Gastrocnemius medialis (tissue), 4 donors: ENCODE data around the gene DDX49.

Experiments used
- POLR2A ChIP-seq, 2 donors: fragments of 450-650 bp; IDR thresholded peaks; one replicate each; pipeline ENCODE4 v1.6.1; 2017; ENCODE audit warnings: antibody characterized with exemption in 2 of 2, mild to moderate bottlenecking in 2 of 2, moderate library complexity in 2 of 2
- TF ChIP-seq, protein P1 (sequence below), 5 experiments: fragments of 450-650 bp in 3 of 5; fragments of 200-600 bp in 2 of 5; sonication (generic) in 2 of 5; IDR thresholded peaks in 4 of 5; conservative IDR thresholded peaks in 1 of 5; 1 replicate in 4 of 5; 2 replicates in 1 of 5; pipeline ENCODE4 v1.5.1; 2016 to 2019; ENCODE audit warnings: antibody characterized with exemption in 5 of 5, mild to moderate bottlenecking in 3 of 5, moderate library complexity in 3 of 5

DNA sequence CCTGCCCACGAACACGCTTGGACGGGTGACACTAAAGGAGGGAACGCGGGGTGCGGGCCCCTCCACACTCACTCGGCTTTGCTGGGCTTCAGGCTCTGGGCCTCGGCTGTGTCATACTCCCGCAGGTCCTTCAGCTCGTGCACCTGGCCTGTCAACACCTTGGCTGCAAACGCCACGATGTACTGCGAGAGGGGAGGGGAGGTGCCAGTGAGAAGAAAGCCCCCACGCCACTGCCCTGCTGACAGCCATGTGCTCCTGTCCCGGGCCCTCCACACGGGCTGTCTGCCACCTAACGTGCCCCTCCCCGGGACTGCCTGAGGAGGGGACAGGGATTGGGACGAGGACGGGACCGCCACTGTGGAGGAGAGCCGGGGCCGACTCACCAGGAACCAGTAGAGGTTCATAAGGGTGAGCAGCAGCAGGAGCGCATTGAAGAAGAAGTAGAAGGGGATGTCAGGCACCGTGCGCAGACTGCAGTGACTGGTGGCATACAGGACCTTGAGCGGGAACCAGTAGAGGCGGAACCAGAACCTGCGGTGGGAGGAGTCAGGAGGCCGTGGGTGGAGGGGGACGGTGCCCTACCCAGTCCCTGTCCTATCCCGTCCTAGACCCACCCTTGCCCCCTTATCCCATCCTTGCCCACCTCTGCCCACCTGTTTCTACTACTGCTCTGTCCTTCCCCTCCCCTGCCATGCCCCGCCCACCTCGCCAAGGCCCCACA is 40.5 kb upstream of the DDX49 start:
- TF ChIP-seq, protein P1, sequence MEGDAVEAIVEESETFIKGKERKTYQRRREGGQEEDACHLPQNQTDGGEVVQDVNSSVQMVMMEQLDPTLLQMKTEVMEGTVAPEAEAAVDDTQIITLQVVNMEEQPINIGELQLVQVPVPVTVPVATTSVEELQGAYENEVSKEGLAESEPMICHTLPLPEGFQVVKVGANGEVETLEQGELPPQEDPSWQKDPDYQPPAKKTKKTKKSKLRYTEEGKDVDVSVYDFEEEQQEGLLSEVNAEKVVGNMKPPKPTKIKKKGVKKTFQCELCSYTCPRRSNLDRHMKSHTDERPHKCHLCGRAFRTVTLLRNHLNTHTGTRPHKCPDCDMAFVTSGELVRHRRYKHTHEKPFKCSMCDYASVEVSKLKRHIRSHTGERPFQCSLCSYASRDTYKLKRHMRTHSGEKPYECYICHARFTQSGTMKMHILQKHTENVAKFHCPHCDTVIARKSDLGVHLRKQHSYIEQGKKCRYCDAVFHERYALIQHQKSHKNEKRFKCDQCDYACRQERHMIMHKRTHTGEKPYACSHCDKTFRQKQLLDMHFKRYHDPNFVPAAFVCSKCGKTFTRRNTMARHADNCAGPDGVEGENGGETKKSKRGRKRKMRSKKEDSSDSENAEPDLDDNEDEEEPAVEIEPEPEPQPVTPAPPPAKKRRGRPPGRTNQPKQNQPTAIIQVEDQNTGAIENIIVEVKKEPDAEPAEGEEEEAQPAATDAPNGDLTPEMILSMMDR (IDR thresholded peaks at IDR 0.05 in 4 of 5, conservative IDR thresholded peaks at IDR 0.05 in 1 of 5): no peak
- no peak for TF ChIP-seq POLR2A (IDR thresholded peaks at IDR 0.05)
